Measurements from ENCODE around the gene STX8. TPM values are rescaled to one million over a fixed set of nuclear protein-coding genes. Genes with fewer than 3 reads are reported as not detected.
A peak's percentile ranks its signal among the peaks of the same experiment; 100 is the strongest.

STX8 gene
- total and polyA plus RNA-seq, 5 experiments from 2014 or later = 38.2 to 167 (median 114) TPM

- no peak overlapping the region for H3K4me3 Mint-ChIP-seq
- DNase-seq = no peak
- H3K36me3 Mint-ChIP-seq = peaks cover 0 to 43% (median 15%) of the 10 kb centered on the region in 3 donors
- no peak for ATAC-seq
- H3K27ac Mint-ChIP-seq = no peak overlapping the region
- H3K4me1 Mint-ChIP-seq = peaks cover 0 to 4% (median 0%) of the 10 kb centered on the region in 4 donors
- H3K9me3 Mint-ChIP-seq = no peaks in the 10 kb centered on the region
- H3K27me3 Mint-ChIP-seq = no peaks in the 10 kb centered on the region
- POLR2A ChIA-PET = no interaction called here
These were observed 26.4 kb downstream of the STX8 start for GRCh38 chr17:9549215-9549614.

DNA sequence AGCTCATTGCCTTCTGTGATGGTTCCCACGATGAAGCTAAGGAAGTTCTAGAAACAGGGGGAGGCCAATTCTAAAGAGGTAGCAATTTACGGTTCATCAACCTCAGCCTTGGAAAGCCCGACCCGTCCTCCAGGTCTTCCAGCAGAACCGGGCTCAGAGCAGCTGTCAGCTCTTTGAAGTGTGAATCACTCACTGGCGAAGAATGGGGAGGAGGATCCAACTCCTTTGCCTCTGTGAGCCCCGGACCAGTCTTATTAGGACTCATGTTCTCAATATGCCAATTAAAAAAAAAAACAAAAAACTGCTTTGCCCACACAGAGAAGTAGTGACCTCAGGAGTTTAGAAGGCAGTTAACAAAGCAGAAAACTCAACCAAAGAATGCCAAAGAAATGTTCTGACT is 31.4 kb downstream of the STX8 start:
- DNase-seq (no peak), ATAC-seq (no peak)
- Mint-ChIP-seq H3K36me3 (peaks cover 12 to 33% (median 22%) of the 10 kb centered on the region in 3 donors), H3K4me1 (peaks cover 0 to 4% (median 2%) of the 10 kb centered on the region in 4 donors), H3K9me3 (no peaks in the 10 kb centered on the region), H3K27ac (no peak overlapping the region), H3K27me3 (no peaks in the 10 kb centered on the region), H3K4me3 (no peak overlapping the region)
- POLR2A ChIA-PET = no interaction called here

DNA sequence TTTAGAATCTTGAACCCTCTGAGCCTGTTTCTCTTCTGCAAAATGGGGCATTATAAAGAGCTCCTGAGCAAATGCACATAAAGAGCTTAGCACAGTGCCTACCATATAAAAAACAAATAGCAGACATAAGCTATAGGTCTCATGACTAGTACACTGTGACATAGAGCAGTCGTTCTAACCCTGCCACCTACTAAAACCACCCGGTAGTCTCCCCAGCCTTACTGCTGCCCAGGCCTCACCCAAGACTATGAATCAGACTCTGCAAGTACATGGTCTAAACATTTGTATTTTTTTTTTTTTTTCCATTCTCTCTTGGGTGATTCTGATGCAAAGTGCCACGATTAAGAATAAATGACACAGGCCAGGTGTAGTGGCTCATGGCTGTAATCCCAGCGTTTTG is 33.9 kb downstream of the STX8 start:
- DNase-seq = no peak
- POLR2A ChIA-PET = no interaction called here
- H3K36me3 Mint-ChIP-seq = peaks cover 12 to 36% (median 22%) of the 10 kb centered on the region in 3 donors

GRCh38 chr17:9538626-9539025 is 37.0 kb downstream of the STX8 start:
- Mint-ChIP-seq H3K27ac (no peak overlapping the region), H3K4me3 (no peak overlapping the region), H3K36me3 (peaks cover 12 to 34% (median 17%) of the 10 kb centered on the region in 3 donors), H3K9me3 (no peaks in the 10 kb centered on the region), H3K4me1 (peaks cover 0 to 6% (median 2%) of the 10 kb centered on the region in 4 donors), H3K27me3 (no peaks in the 10 kb centered on the region)
- DNase-seq = no peak
- ATAC-seq = no peak
- POLR2A ChIA-PET = no interaction called here

More for the DNA sequence above, 33.9 kb downstream of the STX8 start:
- ATAC-seq = no peak
- H3K27ac Mint-ChIP-seq = no peak overlapping the region
- H3K9me3 Mint-ChIP-seq = no peaks in the 10 kb centered on the region
- no peaks in the 10 kb centered on the region for H3K27me3 Mint-ChIP-seq
- peaks cover 0 to 6% (median 4%) of the 10 kb centered on the region in 4 donors for H3K4me1 Mint-ChIP-seq
- H3K4me3 Mint-ChIP-seq = no peak overlapping the region

DNA sequence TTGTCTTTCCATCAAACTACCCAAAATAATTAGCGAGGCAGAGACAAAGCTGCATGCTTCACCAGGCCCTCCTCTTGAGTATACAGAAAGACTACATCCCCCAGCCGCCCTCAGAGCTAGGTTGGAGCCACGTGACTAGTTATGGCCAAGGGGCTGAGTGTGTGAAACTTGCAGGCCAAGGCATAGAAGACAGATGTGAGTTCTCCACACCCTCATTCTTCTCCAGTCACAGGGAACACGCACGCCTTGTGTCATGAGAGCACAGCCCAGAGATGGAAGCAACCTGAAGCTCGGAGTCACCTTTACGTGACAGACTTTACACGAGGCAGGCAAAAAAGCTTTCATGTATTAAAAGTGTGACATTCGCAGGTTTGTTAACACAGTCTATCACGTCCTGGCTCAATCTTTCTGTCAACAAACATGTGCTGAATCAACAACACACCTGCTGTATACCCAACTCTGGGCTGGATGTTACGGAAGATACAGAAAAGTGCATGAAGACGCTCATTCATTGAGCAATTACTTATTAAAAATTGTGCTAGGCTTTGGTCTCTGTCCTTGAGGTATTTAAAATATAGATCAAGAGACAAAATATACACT is 38.3 kb downstream of the STX8 start:
- H3K27me3 Mint-ChIP-seq = no peaks in the 10 kb centered on the region
- H3K9me3 Mint-ChIP-seq = no peaks in the 10 kb centered on the region
- POLR2A ChIA-PET = no interaction called here
- H3K4me3 Mint-ChIP-seq = no peak overlapping the region
- H3K36me3 Mint-ChIP-seq = peaks cover 12 to 33% (median 15%) of the 10 kb centered on the region in 3 donors
- DNase-seq = no peak
- H3K4me1 Mint-ChIP-seq = peaks cover 0 to 6% (median 2%) of the 10 kb centered on the region in 4 donors
- no peak overlapping the region for H3K27ac Mint-ChIP-seq
- ATAC-seq = no peak

- no peaks in the 10 kb centered on the region for H3K9me3 Mint-ChIP-seq
- POLR2A ChIA-PET = no interaction called here
These were observed 39.6 kb downstream of the STX8 start for GRCh38 chr17:9536061-9536460.

DNA sequence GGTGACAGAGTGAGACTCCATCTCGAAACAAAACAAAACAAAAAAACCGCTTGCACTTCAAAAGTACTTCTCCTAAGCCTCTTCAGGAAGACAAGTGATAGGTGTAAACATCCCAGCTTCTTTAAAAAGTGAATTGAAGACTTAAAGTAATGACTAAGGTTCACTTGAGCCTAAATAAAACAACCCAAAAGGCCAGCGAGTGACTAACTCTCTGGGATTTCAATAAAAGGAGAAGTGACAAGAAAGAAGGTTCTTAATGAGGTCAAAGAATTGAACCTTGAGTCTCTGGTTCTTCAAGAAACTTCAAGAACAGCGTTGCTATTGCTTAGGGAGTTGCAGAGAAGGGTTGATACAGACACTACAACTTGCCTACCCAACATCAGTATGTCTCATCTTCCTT is 42.2 kb downstream of the STX8 start:
- H3K9me3 Mint-ChIP-seq = no peaks in the 10 kb centered on the region
- POLR2A ChIA-PET = no interaction called here
- H3K4me3 Mint-ChIP-seq = no peak overlapping the region
- DNase-seq (no peak), ATAC-seq (no peak)
- H3K4me1 Mint-ChIP-seq = no peaks in the 10 kb centered on the region
- H3K36me3 Mint-ChIP-seq = peaks cover 0 to 17% (median 0%) of the 10 kb centered on the region in 3 donors
- H3K27ac Mint-ChIP-seq = no peak overlapping the region
- no peaks in the 10 kb centered on the region for H3K27me3 Mint-ChIP-seq

More at GRCh38 chr17:9536061-9536460, 39.6 kb downstream of the STX8 start:
- Mint-ChIP-seq H3K4me1 (peaks cover 0 to 6% (median 2%) of the 10 kb centered on the region in 4 donors), H3K27me3 (no peaks in the 10 kb centered on the region), H3K36me3 (peaks cover 10 to 33% (median 12%) of the 10 kb centered on the region in 3 donors), H3K4me3 (no peak overlapping the region), H3K27ac (peak overlapping the region in 1 of 10 donors; percentile 10)
- no peak for ATAC-seq
- no peak for DNase-seq

DNA sequence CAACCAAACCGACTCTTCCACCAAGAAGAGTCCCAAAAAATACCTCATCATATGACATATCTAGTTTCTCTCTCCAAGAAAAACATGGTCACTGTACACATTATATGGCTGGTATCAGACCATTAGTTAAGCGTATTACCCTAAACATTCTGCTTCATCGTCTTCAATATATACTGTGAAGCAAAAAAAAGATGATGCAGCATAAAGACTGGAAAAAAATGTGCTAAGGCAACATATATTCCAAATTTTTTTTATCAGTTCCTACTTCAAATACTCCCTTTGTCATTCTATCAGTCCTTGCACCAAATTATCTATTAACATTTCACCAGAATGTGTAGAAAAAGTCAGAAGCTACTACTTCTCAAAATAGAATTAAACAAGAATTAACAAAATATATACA is 42.9 kb downstream of the STX8 start:
- ATAC-seq = no peak
- Mint-ChIP-seq H3K9me3 (no peaks in the 10 kb centered on the region), H3K4me1 (no peaks in the 10 kb centered on the region), H3K36me3 (peaks cover 0 to 17% (median 0%) of the 10 kb centered on the region in 3 donors), H3K27me3 (no peaks in the 10 kb centered on the region), H3K4me3 (no peak overlapping the region), H3K27ac (no peak overlapping the region)
- no peak for DNase-seq
- POLR2A ChIA-PET = no interaction called here

- no peak overlapping the region for H3K4me3 Mint-ChIP-seq
- peaks cover 0 to 20% (median 0%) of the 10 kb centered on the region in 3 donors for H3K36me3 Mint-ChIP-seq
- POLR2A ChIA-PET = no interaction called here
- no peaks in the 10 kb centered on the region for H3K27me3 Mint-ChIP-seq
- H3K4me1 Mint-ChIP-seq = no peaks in the 10 kb centered on the region
- DNase-seq (no peak), ATAC-seq (no peak)
- peak overlapping the region in 1 of 10 donors; percentile 45 for H3K27ac Mint-ChIP-seq
- no peaks in the 10 kb centered on the region for H3K9me3 Mint-ChIP-seq
These were observed 44.6 kb downstream of the STX8 start for GRCh38 chr17:9531034-9531433.

DNA sequence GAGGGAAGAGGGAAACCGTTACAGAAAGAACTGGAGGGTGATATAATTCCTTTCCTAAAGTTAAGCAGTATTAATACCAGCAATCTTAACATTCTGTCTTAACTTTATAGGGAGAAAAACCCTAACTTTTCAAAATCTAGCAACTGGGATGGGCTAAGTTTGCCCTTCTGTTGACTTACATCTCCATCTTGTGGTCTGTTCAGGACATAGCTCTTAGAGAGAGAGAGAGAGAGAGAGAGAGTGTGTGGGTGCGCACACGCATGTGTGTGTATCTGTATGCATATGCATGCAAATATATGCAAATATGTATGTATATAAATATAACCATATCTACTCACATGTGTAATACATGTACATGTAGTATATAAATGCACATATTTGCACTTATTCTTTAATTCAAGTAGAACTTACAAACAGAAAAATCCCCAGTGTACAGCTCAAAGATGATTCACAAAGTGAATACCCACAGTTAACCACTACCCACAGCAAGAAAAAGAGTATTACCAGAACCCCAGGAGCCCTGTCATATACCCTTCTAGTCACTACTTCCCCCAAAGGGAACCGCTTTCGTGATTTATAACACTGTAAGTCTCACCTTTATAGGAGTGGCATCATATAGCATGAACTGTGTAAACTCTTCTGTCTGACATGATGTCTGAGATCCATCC is 46.5 kb downstream of the STX8 start:
- peaks cover 0 to 12% (median 4%) of the 10 kb centered on the region in 3 donors for H3K36me3 Mint-ChIP-seq
- H3K4me3 Mint-ChIP-seq = no peak overlapping the region
- H3K9me3 Mint-ChIP-seq = no peaks in the 10 kb centered on the region
- DNase-seq (no peak), ATAC-seq (no peak)
- no peaks in the 10 kb centered on the region for H3K27me3 Mint-ChIP-seq
- H3K27ac Mint-ChIP-seq = peak overlapping the region in 2 of 10 donors; percentile 9 to 26
- H3K4me1 Mint-ChIP-seq = no peaks in the 10 kb centered on the region
- POLR2A ChIA-PET = no interaction called here

DNA sequence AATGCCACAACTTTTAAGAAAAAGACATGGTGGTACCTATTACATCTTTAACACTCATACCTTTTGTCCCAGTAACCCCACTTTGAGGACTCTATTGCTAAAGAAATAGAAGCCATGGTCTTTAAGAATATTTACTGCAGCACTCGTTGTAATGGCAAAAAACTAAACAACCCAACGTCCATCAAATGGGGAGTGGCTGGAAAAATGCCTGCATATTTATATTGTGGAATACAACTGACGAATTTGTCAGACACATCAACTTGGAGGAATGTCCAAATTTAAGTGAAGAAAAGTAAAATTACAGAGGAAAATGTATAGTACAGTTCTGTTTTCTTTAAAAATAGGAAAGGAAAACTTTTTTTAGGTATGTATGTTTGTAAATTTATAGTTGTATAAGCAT is 47.8 kb downstream of the STX8 start:
- POLR2A ChIA-PET = no interaction called here
- no peak for DNase-seq
- Mint-ChIP-seq H3K27me3 (no peaks in the 10 kb centered on the region), H3K4me1 (no peaks in the 10 kb centered on the region), H3K4me3 (no peak overlapping the region), H3K36me3 (peaks cover 0 to 9% (median 4%) of the 10 kb centered on the region in 3 donors), H3K27ac (no peak overlapping the region), H3K9me3 (no peaks in the 10 kb centered on the region)
- no peak for ATAC-seq

- H3K27me3 Mint-ChIP-seq = no peaks in the 10 kb centered on the region
- no peak for ATAC-seq
- H3K27ac Mint-ChIP-seq = no peak overlapping the region
- no peak overlapping the region for H3K4me3 Mint-ChIP-seq
- DNase-seq = peak in 2 of 10 donors; percentile 2 to 8
- H3K36me3 Mint-ChIP-seq = peaks cover 0 to 7% (median 4%) of the 10 kb centered on the region in 3 donors
- no peaks in the 10 kb centered on the region for H3K9me3 Mint-ChIP-seq
- POLR2A ChIA-PET = no interaction called here
- H3K4me1 Mint-ChIP-seq = peaks cover 14 to 20% (median 17%) of the 10 kb centered on the region in 4 donors
These were observed 53.5 kb downstream of the STX8 start for GRCh38 chr17:9522074-9522473.

DNA sequence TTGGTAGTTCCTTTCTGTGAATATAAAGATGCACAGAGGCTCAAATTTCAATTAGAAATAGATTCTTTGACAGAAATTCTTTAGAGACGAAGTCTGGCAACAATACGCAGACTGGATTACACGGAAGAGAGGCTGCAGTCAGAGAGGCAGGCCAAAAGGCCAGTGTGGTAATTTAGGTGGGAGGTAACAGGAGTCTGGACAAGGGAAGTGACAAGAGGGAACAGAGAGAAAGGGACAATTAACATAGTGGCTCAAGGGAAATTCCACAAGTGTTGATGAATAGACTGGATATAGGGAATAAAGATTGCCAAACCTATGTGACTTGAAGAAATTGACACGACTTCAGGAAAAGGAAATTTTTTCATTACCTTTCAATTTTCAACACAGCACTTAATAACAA is 54.6 kb downstream of the STX8 start:
- DNase-seq (no peak), ATAC-seq (no peak)
- H3K9me3 Mint-ChIP-seq = no peaks in the 10 kb centered on the region
- H3K4me1 Mint-ChIP-seq = peaks cover 17 to 24% (median 19%) of the 10 kb centered on the region in 4 donors
- no peak overlapping the region for H3K4me3 Mint-ChIP-seq
- POLR2A ChIA-PET = no interaction called here
- H3K27ac Mint-ChIP-seq = peak overlapping the region in 1 of 10 donors; percentile 81
- H3K27me3 Mint-ChIP-seq = no peaks in the 10 kb centered on the region
- peaks cover 0 to 5% (median 4%) of the 10 kb centered on the region in 3 donors for H3K36me3 Mint-ChIP-seq

Data from naive thymus-derived CD8-positive, alpha-beta T cell (primary cell).